HG03196 (cell line): ENCODE data around the gene CDH22.

Experiments used
- ATAC-seq: cut with Tn5 transposase; IDR thresholded peaks from one replicate; pipeline ENCODE4 v1.9.1; 2021; ENCODE audit not compliant: unreplicated experiment

The CDH22 gene

DNA sequence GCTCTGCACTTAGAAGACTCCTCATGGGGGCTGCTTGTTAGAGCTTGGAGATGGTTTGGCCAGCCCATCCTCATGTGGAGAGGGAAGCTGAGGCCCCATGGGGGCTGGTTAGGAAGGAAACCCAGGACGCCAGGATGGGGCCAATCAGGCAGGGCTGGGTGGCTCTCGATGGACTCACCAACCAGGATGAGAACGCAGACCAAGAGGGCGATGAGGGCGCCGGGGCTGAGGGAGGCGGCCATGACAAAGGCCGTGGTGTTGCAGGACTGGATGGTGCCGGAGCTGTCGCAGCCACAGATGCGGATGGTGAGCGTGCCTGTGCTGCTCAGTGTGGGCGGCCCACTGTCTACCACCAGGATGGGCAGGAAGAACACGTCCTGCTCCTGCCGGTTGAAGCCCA, 130.5 kb downstream of the CDH22 start:
- no peak for ATAC-seq

DNA sequence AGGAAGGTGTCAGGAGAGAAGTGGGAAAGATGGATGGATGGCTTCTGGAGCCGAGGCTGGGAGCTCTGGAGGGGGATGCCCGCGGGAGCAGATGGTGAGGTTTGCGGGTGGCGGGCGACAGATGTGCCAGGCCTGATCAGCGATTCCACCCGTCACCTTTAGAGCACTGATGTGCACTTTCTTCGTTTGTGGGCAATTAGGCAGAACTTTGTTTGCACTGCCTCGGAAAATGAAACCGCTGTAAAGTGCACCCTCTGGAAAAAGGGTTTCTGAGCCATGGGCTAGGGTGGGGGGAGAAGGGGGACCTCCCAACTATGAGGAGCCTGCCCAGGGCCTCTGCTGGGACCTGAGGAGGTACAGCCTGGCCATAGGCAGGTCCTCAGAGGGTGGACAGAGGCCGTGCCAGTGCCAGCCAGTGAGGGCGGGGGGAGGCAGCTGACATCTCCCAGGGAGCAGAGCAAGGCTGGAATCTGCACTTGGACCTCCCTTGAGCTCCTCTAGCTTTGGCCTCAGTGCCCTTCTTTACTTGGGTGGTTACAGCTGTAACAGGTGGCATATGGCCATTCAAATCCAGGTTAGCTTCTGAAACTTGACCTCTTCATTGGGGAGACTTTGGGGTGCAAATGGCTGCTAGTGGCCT, 131.4 kb downstream of the CDH22 start:
- no peak for ATAC-seq

DNA sequence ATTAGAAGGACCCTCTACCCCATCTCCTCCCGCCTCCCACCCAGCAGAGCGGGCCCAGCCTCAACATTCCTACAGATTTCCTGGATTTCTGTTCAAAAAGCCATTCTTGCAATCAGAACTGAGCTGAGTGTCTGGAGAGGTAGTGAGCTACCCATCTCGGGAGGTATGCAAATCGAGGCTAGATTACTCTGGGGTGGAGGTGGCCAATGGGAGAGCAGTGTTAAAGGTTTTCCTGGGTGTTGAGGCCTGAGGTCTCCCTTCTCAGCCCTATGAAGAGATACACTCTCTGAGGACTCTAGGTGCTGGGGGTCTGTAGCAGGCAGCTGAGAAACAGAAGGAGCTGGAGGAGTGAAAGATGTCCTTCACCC, 133.2 kb downstream of the CDH22 start:
- ATAC-seq = no peak

DNA sequence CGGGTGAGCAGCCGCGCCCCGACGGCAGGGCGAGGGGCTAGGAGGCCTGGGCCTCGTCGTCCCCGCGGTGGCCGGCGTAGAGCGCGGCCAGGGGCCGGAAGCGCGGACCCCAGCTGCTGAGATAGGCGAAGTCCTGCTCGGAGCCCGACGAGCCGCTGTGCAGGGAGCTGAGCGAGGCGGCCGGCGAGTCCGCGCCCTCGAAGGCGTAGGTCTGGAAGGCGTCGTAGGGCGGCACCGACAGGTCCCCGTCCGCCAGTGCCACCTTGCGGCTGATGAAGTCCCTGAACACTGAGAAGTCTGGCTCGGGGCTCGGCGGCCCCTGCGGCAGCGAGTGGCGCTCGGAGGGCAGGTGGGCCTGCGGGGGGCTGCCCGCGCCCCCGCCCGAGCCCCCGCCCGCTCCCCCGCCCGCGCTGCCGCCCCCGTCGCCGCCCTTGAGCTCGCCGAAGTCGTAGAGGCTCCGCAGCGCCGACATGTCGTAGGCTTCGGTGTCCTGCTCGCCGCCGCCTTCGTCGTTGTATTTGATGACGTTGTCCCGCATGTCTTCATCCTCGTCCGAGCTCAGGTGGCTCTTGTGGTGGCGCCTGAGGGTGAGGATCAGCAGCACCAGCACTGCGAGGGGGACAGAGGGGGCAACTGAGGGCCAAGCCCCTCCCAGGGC, 133.7 kb downstream of the CDH22 start:
- no peak for ATAC-seq

DNA sequence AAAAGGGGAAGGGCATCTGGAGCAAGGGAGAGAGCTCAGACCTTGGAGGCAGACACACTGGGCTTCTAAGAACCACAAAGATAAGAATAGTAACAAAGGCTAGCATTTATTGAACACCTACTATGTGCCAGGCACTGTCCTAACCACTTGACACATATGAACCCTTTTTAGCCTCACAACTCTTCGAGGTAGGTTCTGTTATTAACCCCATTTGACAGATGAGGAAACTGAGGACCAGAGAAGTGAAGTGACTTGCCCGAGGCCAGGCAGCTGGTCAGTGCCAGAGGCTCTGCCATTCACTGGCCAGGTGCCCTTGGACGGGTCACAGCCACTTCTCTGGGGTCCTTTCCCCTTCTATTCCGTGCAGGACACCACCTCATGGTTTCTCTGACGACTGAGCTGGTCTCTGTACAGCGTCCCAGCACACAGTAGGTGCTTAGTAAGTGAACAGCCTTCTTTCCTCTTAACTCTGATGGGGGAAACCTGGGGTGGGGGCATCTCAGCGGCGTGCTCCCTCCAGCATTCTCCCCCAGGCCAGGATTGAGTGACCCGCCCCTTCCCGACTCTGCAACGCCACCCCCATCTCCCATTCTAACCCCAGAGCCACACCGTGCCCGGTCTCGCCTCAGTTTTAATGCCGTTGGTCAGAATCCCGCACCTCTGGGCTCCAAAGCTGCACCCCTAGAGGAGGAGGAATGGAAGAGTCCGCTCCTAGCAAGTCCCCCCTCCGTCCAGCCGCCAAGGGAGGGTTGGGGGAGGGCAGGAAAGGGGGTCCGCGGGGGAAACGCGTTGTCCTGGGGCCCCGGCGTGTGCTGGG, 134.4 kb downstream of the CDH22 start:
- ATAC-seq = no peak

DNA sequence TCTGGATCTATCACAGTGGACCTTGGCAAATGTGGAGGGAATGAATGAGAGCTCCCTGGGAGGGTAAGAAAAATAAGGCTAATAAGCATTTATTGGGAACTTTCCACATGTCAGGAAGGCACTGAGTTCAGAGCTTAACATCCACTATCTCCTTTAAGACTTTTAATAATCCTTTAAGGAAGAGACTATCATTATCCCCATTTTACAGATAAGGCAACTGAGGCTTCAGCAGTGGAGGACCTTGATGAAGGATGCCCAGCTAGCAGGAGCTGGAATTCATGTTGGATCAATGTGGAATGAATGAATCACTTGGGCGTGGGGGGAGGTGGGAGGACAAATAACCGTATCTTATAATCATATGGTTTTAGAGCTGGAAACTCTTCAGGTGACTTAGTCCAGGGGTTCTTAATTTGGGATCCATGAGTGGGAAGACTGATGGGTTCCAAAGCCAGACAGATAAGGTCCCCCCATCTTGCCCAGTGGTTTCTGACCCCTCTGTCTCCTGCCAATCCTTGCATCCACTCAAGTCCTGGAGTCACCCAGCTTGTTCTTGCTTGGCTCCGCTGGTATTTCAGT, 135.2 kb downstream of the CDH22 start:
- no peak for ATAC-seq

DNA sequence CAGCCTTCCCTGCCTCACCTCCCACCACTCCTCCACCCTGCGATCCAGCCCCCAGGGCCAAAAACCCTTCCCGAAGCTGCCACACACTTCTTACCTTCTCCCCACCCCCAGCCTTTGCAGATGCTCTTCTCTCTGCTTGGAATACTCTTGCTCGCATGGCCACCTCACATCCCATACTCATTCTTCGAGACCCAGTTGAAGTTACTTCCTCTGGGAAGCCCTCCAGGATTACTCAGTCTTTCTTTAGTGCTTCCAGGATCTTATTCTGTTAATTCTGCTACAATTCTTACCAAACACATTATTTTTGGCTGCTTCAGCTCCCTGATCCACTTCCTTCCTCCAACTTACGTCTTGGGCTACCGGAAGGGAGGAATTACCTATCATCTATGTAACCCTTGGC, 135.8 kb downstream of the CDH22 start:
- ATAC-seq = no peak

DNA sequence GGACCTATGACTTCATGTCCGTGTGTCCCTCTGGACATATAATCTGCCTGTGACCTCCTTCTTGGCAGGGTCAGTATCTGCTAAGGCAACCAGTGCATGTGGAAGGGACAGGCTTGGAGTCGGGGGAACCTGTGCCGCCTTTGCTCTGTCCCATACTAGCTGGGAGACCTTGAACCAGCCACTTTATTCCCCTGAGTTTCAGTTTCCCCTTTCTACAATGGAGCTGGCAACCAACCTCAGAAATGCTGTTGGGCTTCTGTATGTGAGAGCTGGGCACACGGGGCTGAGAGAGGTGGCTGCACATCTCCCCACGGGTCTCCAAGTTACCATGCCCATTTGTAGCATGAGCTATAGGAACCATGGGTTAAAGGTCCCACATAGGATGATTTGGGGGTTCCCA, 136.4 kb downstream of the CDH22 start:
- ATAC-seq = no peak

DNA sequence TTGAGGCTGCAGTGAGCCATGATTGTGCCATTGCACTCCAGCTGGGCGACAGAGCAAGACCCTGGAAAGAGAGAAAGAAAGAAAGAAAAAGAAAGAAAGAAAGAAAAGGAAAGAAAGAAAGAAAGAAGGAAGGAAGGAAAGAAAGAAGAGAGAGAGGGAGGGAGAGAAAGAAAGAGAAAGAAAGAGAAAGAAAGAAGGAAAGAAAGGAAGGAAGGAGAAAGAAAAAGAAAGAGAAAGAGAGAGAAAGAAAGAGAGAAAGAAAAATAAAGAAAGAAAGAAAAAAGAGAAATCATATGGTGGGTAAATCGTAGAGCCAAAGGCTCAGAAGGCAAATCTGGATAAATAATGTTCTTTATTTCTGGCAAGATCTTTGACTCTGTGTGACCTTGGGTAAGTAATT, 136.8 kb downstream of the CDH22 start:
- no peak for ATAC-seq

DNA sequence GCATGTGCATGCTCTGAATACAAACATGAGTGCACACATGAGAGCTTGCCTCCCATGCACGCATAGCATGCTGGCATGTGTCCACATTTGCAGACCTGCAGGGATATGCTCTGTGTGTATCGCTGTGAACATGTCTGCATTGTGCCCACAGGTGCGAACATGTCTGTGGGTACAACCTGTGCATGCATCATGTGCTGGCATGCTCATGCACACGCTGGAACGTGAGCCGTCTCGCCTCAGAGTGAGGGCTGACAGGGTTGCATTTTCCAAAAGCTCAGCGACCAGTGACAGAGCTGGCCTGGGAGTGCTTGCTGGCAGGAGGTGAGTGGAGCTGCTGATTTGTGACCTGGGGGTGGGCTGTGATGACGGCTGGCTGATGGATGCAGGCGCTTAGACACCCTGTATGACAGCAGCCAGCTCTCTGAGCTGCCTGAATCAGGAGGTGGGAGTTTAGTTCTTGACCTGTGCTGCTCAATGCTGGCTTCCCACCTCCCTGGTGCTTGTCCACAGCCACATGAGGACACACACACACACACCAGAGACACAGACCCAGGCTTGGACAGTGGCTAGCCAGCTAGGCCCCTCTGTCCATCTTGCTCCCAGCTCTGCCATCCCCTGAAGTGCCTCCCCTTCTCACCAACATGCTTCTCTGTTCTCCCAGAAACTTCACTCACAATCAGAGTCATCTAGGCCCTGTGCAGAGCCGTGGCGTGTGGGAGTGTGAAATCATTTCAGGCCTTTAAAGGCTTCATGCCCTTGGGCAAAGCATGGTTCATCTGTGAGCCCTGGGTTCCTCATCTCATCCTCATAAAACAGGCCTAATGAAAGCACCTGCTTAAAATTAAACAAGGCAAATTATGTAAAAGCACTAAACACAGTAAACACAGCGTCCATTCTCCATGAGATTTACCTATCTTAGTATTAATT, 138.8 kb downstream of the CDH22 start:
- no peak for ATAC-seq

DNA sequence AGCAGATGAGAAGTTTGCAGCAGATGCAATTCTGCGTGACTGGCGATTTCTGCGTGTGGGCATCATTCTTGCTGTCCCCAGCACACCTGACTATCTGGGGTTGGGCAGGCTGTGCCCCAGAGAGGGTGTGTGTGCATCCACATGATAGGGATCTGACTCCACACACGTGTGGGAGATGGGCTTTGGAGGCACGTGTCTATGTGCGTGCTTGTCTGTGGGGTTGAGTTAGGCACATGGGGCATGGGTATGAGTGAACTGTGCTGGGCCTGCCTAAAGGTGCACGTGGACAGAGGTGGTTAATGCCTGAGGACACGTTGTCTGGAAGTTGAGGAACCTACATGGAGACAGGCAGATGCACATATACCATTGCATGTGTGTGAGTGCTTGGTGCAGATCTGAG, 139.9 kb downstream of the CDH22 start:
- no peak for ATAC-seq

DNA sequence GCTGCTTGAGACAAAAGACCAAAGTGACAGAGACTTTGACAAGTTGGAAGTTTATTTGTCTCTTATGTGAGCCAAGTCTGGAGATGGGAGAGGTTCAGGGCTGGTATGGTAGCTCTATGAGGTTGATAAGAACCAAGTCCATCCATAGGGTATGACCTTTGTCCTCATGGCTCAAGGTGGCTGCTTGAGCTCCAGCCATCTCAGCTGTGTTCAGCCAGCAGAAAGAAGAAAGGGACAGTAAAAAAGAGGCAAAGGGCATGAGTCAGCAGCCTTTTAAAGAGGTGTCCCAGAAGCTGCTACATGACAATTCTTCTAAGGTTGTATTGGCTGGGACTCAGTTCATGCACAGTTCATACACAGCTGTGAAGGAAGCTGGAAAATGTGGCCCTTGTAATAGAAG, 141.2 kb downstream of the CDH22 start:
- ATAC-seq = no peak

DNA sequence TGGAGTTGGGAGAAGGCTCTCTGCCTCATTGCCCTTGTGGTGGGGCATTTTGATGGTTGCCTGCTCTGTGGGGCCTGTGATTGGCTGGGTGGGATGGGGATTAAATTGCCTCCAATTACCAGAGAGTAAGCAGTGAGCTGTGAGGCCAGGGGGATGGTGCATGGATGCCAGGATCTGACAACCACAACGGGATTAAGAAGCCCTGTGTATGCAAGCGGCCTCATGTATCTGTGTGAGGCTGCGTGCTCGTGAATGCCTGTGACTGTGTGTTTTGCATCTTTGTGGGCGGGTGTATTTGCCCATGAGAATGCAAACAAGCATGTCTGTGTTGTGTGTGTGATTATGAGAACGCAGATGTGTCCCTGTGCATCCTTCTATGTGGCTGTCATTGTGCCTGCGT, 144.0 kb downstream of the CDH22 start:
- ATAC-seq = no peak

DNA sequence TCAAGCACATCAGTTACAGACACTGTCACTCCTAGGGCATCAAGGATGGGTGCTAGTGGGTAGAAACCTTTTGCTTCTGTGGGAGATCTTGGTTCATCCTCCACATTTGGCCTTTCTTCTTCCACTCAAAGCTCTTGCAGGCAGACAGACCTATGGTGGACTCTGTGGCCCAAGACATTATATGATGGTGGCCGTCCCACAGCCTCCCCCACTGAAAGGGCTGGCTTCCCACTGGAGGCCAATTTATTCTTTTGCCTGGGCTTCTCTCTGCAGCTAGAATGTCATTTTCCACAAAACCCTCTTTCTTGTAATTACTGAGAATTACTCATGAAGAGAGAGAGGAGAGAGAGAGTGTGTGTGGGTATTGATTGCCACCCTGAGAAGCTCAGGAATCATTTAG, 146.4 kb downstream of the CDH22 start:
- no peak for ATAC-seq

DNA sequence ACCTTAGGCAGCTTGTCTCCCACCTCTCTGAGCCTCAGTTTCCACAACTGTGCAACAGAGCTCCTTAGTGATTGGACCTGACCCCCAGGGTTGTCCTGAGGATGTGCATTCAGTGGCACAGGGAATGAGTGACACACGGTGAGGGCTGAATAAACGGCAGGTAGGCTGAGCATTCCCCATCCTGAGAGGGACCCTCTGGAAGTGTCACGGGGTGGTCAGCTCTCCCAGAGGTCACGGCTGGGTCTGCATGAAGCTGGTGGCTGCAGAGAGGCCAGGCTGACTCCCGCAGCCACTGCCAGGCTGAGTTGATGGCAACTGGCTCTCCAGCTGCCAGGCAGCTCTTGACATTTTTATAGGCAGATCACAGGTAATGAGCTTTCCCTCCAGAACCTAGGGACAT, 147.6 kb downstream of the CDH22 start:
- no peak for ATAC-seq

DNA sequence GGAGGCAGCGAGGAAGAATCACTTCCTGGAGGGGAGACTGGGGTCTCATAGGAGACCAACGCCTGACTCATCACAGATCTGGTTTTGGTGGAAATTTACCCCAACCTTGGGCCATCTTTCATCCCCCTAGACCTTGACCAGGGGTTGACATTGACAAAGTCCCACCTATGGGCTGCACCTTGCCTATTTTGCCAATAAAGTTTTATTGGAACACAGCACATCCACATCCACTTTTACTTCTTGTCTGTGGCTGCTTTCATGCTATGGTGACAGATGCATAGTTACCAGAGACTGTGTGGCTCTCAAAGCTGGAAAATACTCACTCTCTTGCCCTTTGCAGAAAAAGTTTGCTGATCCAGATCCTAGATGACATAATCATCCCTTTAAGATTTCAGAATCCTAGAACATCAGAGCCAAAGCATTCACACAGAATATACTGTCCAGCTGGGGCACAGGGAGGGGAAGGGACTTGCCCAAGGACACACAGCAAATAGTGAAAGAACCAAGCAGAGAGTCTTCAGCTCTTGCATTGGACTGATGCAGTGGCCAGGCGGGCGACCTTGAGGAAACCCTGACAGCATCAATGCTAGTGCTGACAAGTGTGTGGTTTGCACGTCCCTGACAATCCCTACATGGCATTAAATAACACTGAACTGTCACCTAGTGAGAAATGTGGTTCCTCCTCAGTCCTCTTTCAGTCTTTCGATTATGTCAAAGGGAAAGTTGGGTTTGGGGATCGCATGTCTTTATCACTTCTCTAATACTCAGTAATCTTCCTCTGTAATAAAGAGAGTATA, 149.0 kb downstream of the CDH22 start:
- ATAC-seq = no peak

DNA sequence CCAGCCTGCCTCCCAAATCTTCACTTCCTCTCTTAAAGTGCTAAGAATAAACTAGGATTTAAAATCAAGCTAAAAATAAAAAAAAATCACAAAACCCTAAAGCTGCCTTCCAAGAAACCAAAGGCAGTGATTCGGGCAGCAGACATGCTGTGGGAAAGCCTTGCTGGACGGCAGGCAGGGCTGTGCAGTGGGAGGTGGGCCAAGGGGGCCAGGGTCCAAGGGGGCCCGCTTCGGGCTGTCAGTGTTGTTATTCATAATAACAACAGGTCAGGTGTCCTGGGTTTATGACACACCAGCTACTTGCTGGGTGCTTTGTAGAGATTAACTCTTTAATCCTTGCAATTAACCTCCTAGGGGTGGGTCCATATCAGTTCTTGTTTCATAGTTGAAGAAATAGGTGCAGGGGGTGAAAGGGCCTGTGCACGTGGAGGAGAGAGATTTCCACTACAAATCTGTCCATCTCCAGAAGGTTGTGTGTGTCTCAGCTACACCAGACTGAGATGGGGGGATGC, 149.8 kb downstream of the CDH22 start:
- no peak for ATAC-seq

DNA sequence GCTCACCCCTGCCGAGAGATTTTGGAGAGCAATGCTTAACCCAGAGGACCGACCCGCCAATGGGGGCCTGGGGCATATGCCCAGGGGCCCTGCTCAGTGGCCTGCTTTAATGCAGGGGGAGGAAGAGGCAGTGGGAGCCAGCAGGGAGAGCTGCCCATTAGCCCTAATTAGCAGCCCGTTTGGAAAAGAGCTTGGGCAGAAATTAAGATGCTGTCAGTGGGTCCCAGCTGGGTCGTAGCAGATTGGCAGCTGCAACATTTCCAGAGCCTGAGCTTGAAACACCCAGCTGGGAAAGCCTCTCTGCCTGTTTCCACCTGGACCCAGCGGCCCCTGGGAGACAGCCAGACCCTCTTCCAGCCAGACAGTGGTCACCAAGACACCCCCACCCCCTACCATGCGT, 150.7 kb downstream of the CDH22 start:
- no peak for ATAC-seq

DNA sequence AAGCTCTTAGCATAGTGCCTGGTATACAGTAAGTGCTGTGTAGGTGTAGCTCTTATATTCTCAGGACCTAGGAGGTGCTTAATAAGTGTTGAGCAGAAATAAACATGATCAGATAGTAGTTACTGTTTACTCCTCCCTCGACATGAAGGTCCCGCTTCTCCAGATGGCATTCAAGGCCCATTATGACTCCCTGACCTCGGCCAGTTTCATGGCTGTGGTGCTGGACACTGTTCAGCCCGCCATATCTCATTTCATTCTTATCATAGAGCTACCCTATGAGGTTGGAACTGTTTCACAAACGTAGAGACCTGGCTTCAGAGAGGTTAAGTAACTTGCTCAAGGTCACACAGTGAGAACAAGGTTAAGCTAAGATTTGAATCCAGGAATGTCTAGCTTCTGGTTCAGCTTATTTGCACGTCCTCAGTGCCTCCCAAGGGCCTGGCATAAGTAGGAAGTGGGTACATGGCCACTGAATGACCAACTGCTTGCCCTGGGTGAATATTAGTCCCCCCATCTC, 151.2 kb downstream of the CDH22 start:
- no peak for ATAC-seq

DNA sequence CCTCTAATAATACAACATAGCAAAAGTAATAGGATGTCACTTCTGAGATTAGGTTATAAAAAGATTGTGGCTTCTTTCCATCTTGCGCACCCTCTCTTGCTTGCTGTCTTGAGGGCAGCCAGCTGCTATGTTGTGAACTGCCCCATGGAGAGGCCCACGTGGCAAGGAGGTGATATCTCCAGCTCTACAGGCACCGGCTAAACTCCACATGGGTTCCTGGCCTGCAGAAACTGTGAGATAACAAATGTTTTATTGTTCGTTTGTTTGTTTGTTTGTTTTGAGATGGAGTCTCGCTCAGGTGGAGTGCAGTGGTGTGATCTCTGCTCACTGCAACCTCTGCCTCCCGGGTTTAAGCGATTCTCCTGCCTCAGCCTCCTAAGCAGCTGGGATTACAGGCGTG, 152.2 kb downstream of the CDH22 start:
- ATAC-seq = no peak
